Glutamatergic neuron (in vitro differentiated cells): ENCODE measurements around the gene DMRT1. TPM values are rescaled to one million over a fixed set of nuclear protein-coding genes. Genes with fewer than 3 reads are reported as not detected.
A peak's percentile ranks its signal among the peaks of the same experiment; 100 is the strongest.

ENCODE experiments used
- DNase-seq: peaks from one replicate; pipeline ENCODE4 v3.0.0; 2022
- H3K27ac Mint-ChIP-seq: one replicate; pipeline ENCODE4 v1.8.0; 2020; ENCODE audit warnings: mild to moderate bottlenecking, mixed read lengths, inconsistent platforms; ENCODE audit not compliant: unreplicated experiment
- H3K27me3 Mint-ChIP-seq: one replicate; pipeline ENCODE4 v1.8.0; 2020; ENCODE audit warnings: mild to moderate bottlenecking, moderate library complexity, mixed read lengths, inconsistent platforms; ENCODE audit not compliant: unreplicated experiment
- H3K36me3 Mint-ChIP-seq: one replicate; pipeline ENCODE4 v1.8.0; 2020; ENCODE audit warnings: mild to moderate bottlenecking, mixed read lengths, inconsistent platforms; ENCODE audit not compliant: unreplicated experiment
- H3K4me1 Mint-ChIP-seq: one replicate; pipeline ENCODE4 v1.8.0; 2020; ENCODE audit warnings: mild to moderate bottlenecking, low read depth, mixed read lengths, inconsistent platforms; ENCODE audit not compliant: unreplicated experiment
- H3K4me3 Mint-ChIP-seq: one replicate; pipeline ENCODE4 v1.8.0; 2020; ENCODE audit warnings: mild to moderate bottlenecking, mixed read lengths, inconsistent platforms; ENCODE audit not compliant: unreplicated experiment
- H3K9me3 Mint-ChIP-seq: one replicate; pipeline ENCODE4 v1.8.0; 2020; ENCODE audit warnings: mild to moderate bottlenecking, moderate library complexity, mixed read lengths, inconsistent platforms; ENCODE audit not compliant: unreplicated experiment
- CTCF ChIP-seq: fragments of 200-600 bp; sonication (generic); IDR thresholded peaks from one replicate; pipeline ENCODE4 v1.5.0; 2021; ENCODE audit not compliant: partially characterized antibody, unreplicated experiment
- total RNA-seq: library from RNA; stranded (reverse); fragmentation: NEBNext Ultra II Directional; extraction: Animal tissue kit (Norgen Biotek cat#: 25700); gene quantifications from one replicate; pipeline ENCODE4 v1.2.1, GENCODE V29; 2021; ENCODE audit not compliant: unreplicated experiment

DMRT1 gene
- total RNA-seq, 1 donor from 2014 or later = 0.25 TPM

- no peak overlapping the region for H3K27ac Mint-ChIP-seq
These were observed 166.7 kb downstream of the DMRT1 start for GRCh38 chr9:1008216-1008615.

GRCh38 chr9:1009101-1009707, 167.7 kb downstream of the DMRT1 start:
- Mint-ChIP-seq H3K9me3 (no peaks in the 10 kb centered on the region), H3K36me3 (no peaks in the 10 kb centered on the region), H3K4me3 (no peak overlapping the region), H3K4me1 (no peaks in the 10 kb centered on the region), H3K27me3 (peaks cover 3% of the 10 kb centered on the region), H3K27ac (no peak overlapping the region)
- DNase-seq = peak; percentile 90
- peak; percentile 98 for TF ChIP-seq CTCF

More at GRCh38 chr9:1008216-1008615, 166.7 kb downstream of the DMRT1 start:
- Mint-ChIP-seq H3K9me3 (no peaks in the 10 kb centered on the region), H3K4me1 (no peaks in the 10 kb centered on the region), H3K4me3 (no peak overlapping the region), H3K27me3 (peaks cover 3% of the 10 kb centered on the region), H3K36me3 (no peaks in the 10 kb centered on the region)
- no peak for TF ChIP-seq CTCF
- DNase-seq = no peak

GRCh38 chr9:1013021-1013420, 171.5 kb downstream of the DMRT1 start:
- no peak for DNase-seq
- Mint-ChIP-seq H3K4me3 (no peak overlapping the region), H3K27ac (no peak overlapping the region), H3K4me1 (no peaks in the 10 kb centered on the region), H3K27me3 (no peaks in the 10 kb centered on the region), H3K9me3 (no peaks in the 10 kb centered on the region), H3K36me3 (no peaks in the 10 kb centered on the region)
- TF ChIP-seq CTCF = no peak

GRCh38 chr9:1014225-1014624, 172.7 kb downstream of the DMRT1 start:
- no peaks in the 10 kb centered on the region for H3K9me3 Mint-ChIP-seq
- H3K4me1 Mint-ChIP-seq = no peaks in the 10 kb centered on the region
- no peak for DNase-seq
- H3K4me3 Mint-ChIP-seq = no peak overlapping the region
- H3K27me3 Mint-ChIP-seq = no peaks in the 10 kb centered on the region
- no peak overlapping the region for H3K27ac Mint-ChIP-seq
- TF ChIP-seq CTCF = no peak
- no peaks in the 10 kb centered on the region for H3K36me3 Mint-ChIP-seq

- no peaks in the 10 kb centered on the region for H3K9me3 Mint-ChIP-seq
- no peaks in the 10 kb centered on the region for H3K4me1 Mint-ChIP-seq
- no peak overlapping the region for H3K27ac Mint-ChIP-seq
- DNase-seq = no peak
- no peaks in the 10 kb centered on the region for H3K27me3 Mint-ChIP-seq
- H3K4me3 Mint-ChIP-seq = no peak overlapping the region
- TF ChIP-seq CTCF = no peak
- H3K36me3 Mint-ChIP-seq = no peaks in the 10 kb centered on the region
These were observed 173.1 kb downstream of the DMRT1 start for GRCh38 chr9:1014640-1015039.
